EH (cell line): ENCODE measurements around the gene BCKDHB.
A peak's percentile ranks its signal among the peaks of the same experiment; 100 is the strongest.
"Not testable (repeated sequence)": the region's sequence is repeated elsewhere in the genome, so short reads cannot be mapped to it uniquely, and the experiment has no call there.

Experiments
- DNase-seq: peaks from one replicate; pipeline ENCODE4 v3.0.0-alpha.2; 2015; ENCODE audit warnings: low read depth

The BCKDHB gene

DNA sequence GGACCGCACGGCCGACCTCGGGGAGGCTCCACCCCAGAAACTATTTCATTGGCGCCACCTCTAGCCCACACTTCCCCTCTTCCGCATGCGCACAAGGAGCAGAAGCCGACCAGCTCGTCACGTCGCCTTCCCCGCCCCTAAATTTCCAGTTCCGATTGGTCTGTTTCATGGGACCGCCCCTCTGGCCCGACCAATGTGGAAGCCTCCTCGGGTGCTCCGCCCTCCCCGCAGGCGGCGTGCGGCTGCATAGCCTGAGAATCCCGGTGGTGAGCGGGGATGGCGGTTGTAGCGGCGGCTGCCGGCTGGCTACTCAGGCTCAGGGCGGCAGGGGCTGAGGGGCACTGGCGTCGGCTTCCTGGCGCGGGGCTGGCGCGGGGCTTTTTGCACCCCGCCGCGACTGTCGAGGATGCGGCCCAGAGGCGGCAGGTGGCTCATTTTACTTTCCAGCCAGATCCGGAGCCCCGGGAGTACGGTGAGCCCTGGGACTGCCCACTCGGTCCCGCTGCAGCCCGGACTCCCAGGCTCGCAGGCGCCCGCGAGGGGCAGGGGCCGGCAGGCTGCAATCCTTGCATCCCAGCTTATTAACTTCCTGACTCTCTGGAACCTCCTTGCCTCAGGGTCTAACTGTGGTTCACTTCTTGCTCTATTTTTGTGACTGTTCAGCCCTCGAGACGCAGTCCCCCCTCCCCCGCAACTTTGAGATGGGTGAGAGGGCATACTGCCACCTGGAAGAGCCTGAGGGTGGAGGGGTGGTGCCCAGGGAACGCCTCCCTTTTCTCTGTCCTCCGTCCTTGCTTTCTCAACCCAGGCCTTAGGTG lies at the start of gene BCKDHB:
Gene BCKDHB, plus strand, starts transcription at position 254 of the 818 bp plus-strand sequence. Its CDS starts 23 bp downstream, at position 277.
- DNase-seq, result peak; percentile 99

DNA sequence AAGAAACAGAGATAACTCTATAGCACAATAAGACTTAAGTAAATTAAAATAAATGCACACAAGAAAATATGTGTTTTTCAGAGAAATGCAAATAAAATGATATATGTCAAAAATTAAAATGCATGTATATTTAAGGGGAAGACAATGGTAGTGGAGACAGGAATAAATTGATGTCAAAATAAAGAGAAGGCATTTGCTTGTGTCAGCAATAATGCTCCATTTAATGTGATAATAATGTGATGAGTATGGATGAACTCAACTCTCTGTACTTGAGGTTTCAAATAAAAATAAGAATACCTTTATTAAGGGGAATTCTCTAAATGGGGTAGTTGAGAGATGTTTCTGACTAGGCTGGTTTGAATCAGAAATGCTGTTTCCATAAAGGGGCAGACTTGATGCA lies 45.7 kb upstream of the BCKDHB start:
- no peak for DNase-seq

- not testable (repeated sequence) for DNase-seq
Measured at GRCh38 chr6:80068146-80068545, 38.3 kb upstream of the BCKDHB start.

- DNase-seq, result not testable (repeated sequence)
Measured at GRCh38 chr6:80070431-80070830, 36.0 kb upstream of the BCKDHB start.

DNA sequence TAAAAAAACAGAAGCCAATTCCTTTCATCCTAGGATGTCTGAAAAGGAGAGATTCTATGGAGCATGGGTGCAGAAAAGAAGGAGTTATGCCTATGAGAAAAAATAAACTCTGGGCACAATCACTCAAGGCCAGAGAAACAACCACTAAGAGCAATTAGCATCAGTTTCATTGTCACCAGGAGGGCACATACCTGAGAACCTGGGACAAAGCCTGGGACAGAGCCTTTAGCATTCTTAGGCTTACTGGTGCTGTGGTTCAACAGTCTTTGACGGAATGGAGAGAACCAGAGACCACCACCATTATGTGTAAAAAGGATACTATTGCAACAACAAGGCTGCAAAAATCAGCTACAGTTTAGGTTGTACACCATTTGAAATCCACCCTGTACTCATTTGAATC lies 29.4 kb upstream of the BCKDHB start:
- DNase-seq, result no peak

DNA sequence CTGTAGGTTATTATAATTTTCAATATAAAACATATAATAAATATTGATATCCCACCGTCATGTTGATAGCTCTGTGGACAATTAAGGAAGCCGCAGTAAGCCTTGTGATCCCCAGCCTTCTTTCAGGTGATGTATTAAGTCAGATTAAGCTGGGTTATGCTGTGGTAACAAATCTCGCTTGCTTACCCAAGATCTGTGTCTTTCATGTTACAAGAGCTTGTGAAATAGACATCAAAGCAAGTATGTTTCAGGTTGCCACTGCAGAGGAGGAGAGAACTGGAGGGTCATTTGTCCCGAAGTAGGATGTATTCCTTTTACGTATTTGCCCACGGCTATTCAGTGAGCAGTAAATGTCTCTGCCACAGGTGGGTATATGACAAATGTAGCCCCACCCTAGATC lies 17.8 kb upstream of the BCKDHB start:
- DNase-seq, result no peak

DNA sequence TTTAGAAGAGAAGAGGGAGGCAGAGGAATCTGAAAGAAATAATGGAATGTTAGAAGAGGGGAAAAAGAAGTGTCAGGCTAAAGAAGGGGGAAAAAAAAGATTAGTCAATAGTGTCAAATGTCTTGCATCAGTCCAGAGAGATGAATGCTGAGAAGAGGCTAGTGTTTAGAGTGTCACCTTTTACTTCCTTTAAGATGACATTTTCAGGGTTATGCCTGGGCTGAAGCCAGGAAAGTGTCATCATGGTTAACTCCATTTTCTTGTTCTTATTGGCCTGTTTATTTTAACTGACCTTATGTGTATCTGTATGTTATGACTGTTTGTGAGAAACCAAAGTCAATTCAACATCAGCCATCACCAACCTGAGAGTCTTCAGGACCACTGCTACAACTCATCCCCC lies 15.0 kb upstream of the BCKDHB start:
- DNase-seq, result no peak

GRCh38 chr6:80094017-80094416 lies 12.5 kb upstream of the BCKDHB start:
- peak; percentile 30 for DNase-seq

DNA sequence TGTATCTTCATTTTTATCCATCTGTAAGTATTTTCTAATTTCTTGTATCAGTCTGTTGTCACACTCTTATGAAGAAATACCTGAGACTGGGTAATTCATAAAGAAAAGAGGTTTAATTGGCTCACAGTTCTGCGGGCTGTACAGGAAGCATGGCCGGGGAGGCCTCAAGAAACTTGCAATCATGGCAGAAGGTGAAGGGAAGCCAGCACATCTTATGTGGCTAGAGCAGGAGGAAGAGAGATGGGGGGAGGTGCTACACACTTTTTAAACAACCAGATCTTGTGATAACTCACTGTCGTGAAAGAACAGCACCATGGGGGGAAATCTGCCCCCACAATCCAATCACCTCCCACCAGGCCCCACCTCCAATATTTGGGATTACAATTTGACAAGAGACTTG lies 10.9 kb upstream of the BCKDHB start:
- DNase-seq, result no peak

DNA sequence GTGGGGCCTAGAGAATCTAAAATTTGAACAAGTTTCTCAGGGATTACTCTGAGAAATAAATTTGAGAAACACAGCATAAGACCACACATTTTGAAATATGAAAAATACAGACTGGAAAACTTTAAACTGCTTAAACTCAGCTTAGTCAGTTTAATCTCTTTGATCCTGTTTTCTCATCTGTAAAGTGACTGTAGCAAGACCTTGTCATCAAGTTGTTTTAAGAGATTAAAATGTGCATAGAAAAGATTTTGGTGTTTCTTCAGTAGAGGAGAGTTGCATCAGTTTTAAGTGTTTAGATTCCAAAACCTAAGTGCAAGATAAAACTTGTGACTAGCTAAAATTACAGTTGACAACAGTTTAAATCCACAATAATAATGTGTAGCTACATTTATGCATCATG lies 8.1 kb upstream of the BCKDHB start:
- no peak for DNase-seq

GRCh38 chr6:80104520-80104919 lies 2.0 kb upstream of the BCKDHB start:
- no peak for DNase-seq

- DNase-seq, result no peak
Measured at GRCh38 chr6:80105972-80106417, 476 bp upstream of the BCKDHB start.

GRCh38 chr6:80122576-80122975 lies 16.1 kb downstream of the BCKDHB start:
- not testable (repeated sequence) for DNase-seq

GRCh38 chr6:80126657-80127345 lies 20.3 kb downstream of the BCKDHB start:
- no peak for DNase-seq

DNA sequence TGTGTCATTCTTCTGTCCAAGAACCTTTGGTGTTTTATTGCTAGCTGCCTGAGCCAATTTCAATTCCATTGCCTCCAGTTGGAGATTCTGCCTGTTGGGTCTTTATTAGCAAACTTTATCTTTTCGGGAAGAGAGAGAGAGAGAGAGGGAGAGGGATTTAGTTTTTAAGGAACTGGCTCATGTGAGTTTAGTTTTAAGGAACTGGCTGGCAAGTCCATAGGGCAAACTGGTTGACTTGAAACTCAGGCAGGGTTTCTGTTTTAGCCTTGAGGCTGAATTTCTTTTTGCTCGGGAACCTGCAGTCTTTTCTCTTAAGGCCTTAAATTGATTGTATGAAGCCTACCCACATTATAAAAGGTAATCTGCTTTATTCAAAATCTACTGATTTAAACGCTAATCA lies 23.0 kb downstream of the BCKDHB start:
- no peak for DNase-seq

DNA sequence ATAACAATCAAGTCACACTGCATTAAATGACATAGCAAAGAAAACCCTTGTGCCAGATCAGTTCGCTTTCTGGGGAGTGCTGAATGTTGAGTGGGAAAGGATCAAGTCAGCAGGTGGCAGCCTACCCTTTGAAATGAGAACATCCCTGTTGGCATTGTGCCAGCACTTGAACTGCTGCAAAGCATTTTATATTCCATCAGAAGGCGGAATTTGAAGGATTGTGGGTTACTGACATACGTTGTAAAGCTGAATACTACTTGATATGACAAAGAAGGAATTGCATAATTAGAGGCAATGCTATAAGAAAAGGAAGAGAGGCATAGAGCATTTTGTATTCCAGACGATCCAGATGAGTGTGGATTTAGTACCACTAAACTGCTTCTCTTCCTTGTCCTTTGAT lies 26.5 kb downstream of the BCKDHB start:
- DNase-seq, result peak; percentile 68

DNA sequence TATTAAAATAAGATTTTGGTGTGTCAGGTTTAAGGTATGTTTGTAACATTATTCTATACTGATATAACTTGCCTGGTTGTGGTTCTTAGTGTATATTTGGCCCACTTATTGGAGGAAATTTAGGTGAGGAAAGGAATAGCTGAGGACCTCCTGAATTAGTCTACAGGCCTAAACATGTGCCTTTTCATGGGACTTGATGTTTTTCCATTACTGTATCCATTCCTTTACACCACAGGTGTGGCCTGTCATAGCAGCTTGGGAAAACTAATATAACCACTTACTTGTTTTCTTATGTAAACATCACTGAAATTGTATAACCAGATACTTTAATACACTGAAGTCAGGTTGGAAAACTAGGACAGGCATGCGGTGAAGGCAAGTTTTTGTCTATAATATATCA lies 27.6 kb downstream of the BCKDHB start:
- DNase-seq, result no peak

DNA sequence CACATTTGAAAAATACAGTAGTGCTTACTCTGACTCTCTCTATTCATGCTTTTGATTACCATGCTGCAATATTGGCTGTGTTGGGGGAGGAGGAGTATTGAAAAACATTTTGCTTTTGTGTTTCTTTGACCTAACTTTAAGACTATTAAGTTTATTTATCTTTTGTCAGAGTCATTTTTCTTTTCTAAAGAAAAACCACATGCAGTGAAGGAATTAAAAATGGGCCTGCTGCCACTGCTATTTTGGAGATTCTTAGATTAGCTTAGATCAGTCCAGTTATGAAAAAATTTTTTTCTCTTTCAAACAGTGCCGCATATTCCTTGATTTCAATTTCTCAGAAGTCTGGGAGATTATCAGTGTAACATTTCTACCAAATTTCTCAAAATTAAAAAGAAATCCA lies 36.1 kb downstream of the BCKDHB start:
- DNase-seq, result peak; percentile 58

DNA sequence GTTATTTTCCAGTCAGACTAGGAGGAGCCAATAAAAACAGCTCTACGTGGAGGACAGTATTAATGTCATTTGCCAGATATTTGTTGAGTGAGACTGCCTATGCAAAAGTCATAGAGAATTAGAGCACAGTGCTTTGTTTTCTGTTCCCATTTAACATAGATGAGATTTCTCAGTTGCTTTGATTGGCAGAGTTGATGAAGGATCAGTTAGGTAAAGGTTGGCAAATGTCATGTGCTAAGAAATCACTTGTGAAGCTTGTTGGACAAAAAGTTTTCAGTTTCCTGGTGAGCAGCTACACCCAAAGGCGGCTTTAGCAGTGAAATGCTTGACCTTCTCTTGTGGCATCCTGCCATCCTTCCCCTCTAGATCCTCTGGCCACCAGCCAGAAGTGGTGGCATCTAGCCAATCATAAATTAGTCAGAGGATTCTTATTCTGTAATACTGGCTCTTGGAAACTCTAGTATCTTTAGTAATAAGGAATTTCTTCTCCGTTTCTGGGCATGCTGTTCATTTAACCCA lies 37.0 kb downstream of the BCKDHB start:
- peak; percentile 94 for DNase-seq

DNA sequence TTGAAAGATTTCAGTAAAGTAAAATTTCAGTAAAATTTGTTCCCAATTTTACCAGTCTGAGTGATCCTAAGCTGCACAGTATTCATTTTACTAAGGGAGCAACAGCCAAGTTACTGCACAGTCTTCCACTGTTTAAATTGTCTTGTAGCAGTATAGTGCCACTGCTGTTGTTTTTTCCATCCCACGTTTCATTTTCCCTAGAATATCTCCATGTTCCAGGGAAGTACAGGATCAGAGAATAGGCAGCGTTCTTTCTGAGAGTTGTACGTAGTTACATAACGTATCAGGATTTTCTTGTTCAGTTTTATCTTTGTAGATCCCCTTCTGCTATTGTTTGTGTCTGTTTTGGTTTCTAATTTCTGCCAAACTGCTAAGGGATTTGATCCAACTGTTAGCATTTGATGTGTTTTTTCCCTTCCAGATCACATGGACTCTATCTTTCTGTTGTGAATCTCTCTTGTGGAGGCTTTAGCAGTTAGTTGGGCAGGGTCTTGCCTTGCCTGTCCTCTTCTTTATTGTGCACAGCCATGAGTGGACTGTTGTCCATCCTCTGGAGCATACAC lies 38.4 kb downstream of the BCKDHB start:
- DNase-seq, result no peak

DNA sequence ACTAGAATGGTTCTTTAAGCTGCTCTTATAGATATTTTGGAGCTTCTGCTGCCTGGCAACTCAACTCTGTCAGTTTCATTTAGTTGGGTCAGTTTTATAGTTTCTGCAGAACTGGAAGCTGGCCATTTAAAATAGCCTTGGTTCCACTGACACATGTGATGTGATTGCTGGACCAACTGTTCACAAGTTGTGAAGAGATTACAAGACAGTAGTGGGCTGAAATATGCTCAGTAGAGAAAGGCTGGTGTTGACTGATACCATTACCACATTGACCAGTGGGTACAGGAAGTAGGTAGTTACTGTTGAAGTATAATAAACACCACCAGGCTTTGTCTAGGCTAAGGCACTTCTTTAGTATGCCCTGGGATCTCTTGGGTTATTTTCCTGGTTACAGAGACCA lies 39.0 kb downstream of the BCKDHB start:
- DNase-seq, result peak; percentile 63

- no peak for DNase-seq
Measured at GRCh38 chr6:80145921-80146320, 39.5 kb downstream of the BCKDHB start.

DNA sequence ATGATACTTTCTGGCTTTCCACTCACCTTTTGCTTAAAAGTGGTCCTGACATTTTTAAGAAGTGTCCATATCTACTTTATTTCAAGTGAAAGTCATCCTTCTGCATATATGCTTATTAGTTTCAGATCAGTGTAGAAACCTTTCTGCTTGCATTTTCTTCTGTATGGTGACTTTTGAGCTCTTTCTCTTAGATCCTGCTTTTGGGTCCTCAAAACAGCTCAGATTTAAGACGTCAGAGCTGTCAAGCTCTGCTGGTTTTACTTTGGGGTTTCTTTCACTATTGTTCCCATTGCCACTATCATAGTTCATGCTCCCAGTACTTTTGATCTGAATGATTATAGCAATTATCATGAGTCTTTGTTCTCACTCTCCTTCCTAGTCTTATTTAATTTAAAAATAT lies 41.7 kb downstream of the BCKDHB start:
- no peak for DNase-seq
